Mesenchymal stem cell (in vitro differentiated cells and primary cell): Measurements from ENCODE around the gene FANK1.
"Not testable (repeated sequence)": the region's sequence is repeated elsewhere in the genome, so short reads cannot be mapped to it uniquely, and the experiment has no call there.

Experiments
- DNase-seq: peaks from one replicate; pipeline ENCODE4 v3.0.0-alpha.2; 2013
- H2AFZ ChIP-seq: one replicate; pipeline ENCODE4 v1.6.1; 2013; ENCODE audit warnings: low read depth, mild to moderate bottlenecking, control low read depth, inconsistent platforms, low read length, moderate library complexity
- H2AK5ac ChIP-seq: 2 replicates; pipeline ENCODE4 v1.6.1; 2013; ENCODE audit warnings: low read length, moderate library complexity, mild to moderate bottlenecking, inconsistent platforms; ENCODE audit not compliant: severe bottlenecking
- H2BK120ac ChIP-seq: one replicate; pipeline ENCODE4 v1.6.1; 2013; ENCODE audit warnings: low read depth, mild to moderate bottlenecking, inconsistent platforms, low read length, moderate library complexity
- H2BK12ac ChIP-seq, 2 experiments: one replicate each; pipeline ENCODE4 v1.6.1; 2013; ENCODE audit warnings: inconsistent platforms in 2 of 2, low read length in 2 of 2, mild to moderate bottlenecking in 2 of 2, moderate library complexity in 2 of 2, control low read depth in 1 of 2
- H2BK15ac ChIP-seq: one replicate; pipeline ENCODE4 v1.6.1; 2013; ENCODE audit warnings: mild to moderate bottlenecking, low read depth, inconsistent platforms; ENCODE audit not compliant: poor library complexity, severe bottlenecking
- H2BK5ac ChIP-seq: 2 replicates; pipeline ENCODE4 v1.6.1; 2013; ENCODE audit warnings: low read depth, mild to moderate bottlenecking, low read length, control low read depth, inconsistent platforms; ENCODE audit not compliant: poor library complexity, severe bottlenecking
- H3K14ac ChIP-seq, 2 experiments: one replicate each; pipeline ENCODE4 v1.6.1; 2013; ENCODE audit warnings: inconsistent platforms in 2 of 2, low read length in 2 of 2, control low read depth in 1 of 2, mild to moderate bottlenecking in 1 of 2, moderate library complexity in 1 of 2
- H3K18ac ChIP-seq, 2 experiments: one replicate each; pipeline ENCODE4 v1.6.1; 2013; ENCODE audit warnings: inconsistent platforms in 2 of 2, low read length in 2 of 2, control low read depth in 1 of 2, low read depth in 1 of 2, mild to moderate bottlenecking in 1 of 2
- H3K23ac ChIP-seq, 2 experiments: one replicate each; pipeline ENCODE4 v1.6.1; 2013; ENCODE audit warnings: inconsistent platforms in 2 of 2, low read length in 2 of 2, mild to moderate bottlenecking in 2 of 2, moderate library complexity in 2 of 2, control low read depth in 1 of 2
- H3K27ac ChIP-seq: 2 replicates; pipeline ENCODE4 v1.5.1; 2013; ENCODE audit warnings: mild to moderate bottlenecking, moderate library complexity, low read length, control low read depth, inconsistent platforms; ENCODE audit not compliant: poor library complexity, severe bottlenecking
- H3K27me3 ChIP-seq, 2 experiments: 2 replicates each; pipeline versions ENCODE4 v1.6.1 to v1.7.0; 2013; ENCODE audit warnings: low read length in 2 of 2, mild to moderate bottlenecking in 2 of 2, moderate library complexity in 2 of 2, control low read depth in 1 of 2, inconsistent platforms in 1 of 2; ENCODE audit not compliant: control insufficient read depth in 1 of 2, insufficient read depth in 1 of 2
- H3K36me3 ChIP-seq, 2 experiments: 2 replicates each; pipeline versions ENCODE4 v1.6.1 to v1.7.0; 2013; ENCODE audit warnings: low read length in 2 of 2, control low read depth in 1 of 2, inconsistent platforms in 1 of 2, low read depth in 1 of 2, mild to moderate bottlenecking in 1 of 2; ENCODE audit not compliant: insufficient read depth in 2 of 2, control insufficient read depth in 1 of 2
- H3K4ac ChIP-seq, 2 experiments: one replicate each; pipeline ENCODE4 v1.6.1; 2013; ENCODE audit warnings: inconsistent platforms in 2 of 2, low read length in 2 of 2, mild to moderate bottlenecking in 2 of 2, moderate library complexity in 2 of 2, control low read depth in 1 of 2, low read depth in 1 of 2
- H3K4me1 ChIP-seq: 2 replicates; pipeline ENCODE4 v1.6.1; 2013; ENCODE audit warnings: low read depth, low read length, control low read depth; ENCODE audit not compliant: control insufficient read depth, insufficient read depth
- H3K4me2 ChIP-seq: 2 replicates; pipeline ENCODE4 v1.6.1; 2013; ENCODE audit warnings: low read length, mild to moderate bottlenecking, inconsistent platforms; ENCODE audit not compliant: poor library complexity, severe bottlenecking
- H3K4me3 ChIP-seq, 2 experiments: 2 replicates each; pipeline versions ENCODE4 v1.5.1 to v1.7.0; 2013; ENCODE audit warnings: low read length in 2 of 2, mild to moderate bottlenecking in 2 of 2, control low read depth in 1 of 2, low read depth in 1 of 2; ENCODE audit not compliant: insufficient read depth in 1 of 2
- H3K79me1 ChIP-seq: replicated peaks from 2 replicates; pipeline ENCODE4 v1.6.1; 2013; ENCODE audit warnings: mild to moderate bottlenecking, control low read depth, low read length, inconsistent platforms; ENCODE audit not compliant: poor library complexity, severe bottlenecking
- H3K9ac ChIP-seq: 2 replicates; pipeline ENCODE4 v1.7.0; 2013; ENCODE audit warnings: mild to moderate bottlenecking, low read length, moderate library complexity
- H3K9me3 ChIP-seq: 2 replicates; pipeline ENCODE4 v1.7.0; 2013; ENCODE audit warnings: mild to moderate bottlenecking, low read length; ENCODE audit not compliant: control insufficient read depth
- H4K8ac ChIP-seq: one replicate; pipeline ENCODE4 v1.6.1; 2013; ENCODE audit warnings: inconsistent platforms, mild to moderate bottlenecking, low read length, moderate library complexity
- H4K91ac ChIP-seq: one replicate; pipeline ENCODE4 v1.6.1; 2013; ENCODE audit warnings: mild to moderate bottlenecking, low read length, inconsistent platforms
- WGBS: methylation state at CpG from one replicate; pipeline ENCODE4 v1.1.7; 2013; ENCODE audit warnings: mixed read lengths; 5-methylcytosine and 5-hydroxymethylcytosine counted together

FANK1 gene

DNA sequence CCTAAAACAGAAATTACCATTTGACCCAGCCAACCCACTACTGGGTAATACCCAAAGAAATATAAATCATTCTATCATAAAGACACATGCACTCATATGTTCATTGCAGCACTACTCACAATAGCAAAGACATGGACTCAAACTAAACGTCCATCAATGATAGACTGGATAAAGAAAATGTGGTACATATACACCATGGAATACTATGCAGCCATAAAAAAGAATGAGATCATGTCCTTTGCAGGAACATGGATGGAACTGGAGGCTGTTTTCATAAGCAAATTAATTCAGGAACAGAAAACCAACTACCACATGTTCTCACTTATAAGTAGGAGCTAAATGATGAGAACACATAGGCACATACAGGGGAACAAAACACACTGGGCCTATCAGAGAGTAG, 151.4 kb downstream of the FANK1 start:
- H2BK15ac ChIP-seq, H4K91ac ChIP-seq, H3K27me3 ChIP-seq, H3K4me1 ChIP-seq, H4K8ac ChIP-seq, H3K9ac ChIP-seq, H3K9me3 ChIP-seq, H2BK120ac ChIP-seq, H2AK5ac ChIP-seq, H3K4me2 ChIP-seq, H3K18ac ChIP-seq, H2AFZ ChIP-seq, H2BK5ac ChIP-seq, H2BK12ac ChIP-seq, DNase-seq, H3K27ac ChIP-seq, H3K4ac ChIP-seq, H3K79me1 ChIP-seq, H3K4me3 ChIP-seq, H3K23ac ChIP-seq, H3K14ac ChIP-seq: not testable (repeated sequence)
- peaks cover 23 to 70% of the 10 kb centered on the region in 2 experiments for H3K36me3 ChIP-seq
- WGBS, result no CpG with 5 or more reads among the region's 1 CpG

DNA sequence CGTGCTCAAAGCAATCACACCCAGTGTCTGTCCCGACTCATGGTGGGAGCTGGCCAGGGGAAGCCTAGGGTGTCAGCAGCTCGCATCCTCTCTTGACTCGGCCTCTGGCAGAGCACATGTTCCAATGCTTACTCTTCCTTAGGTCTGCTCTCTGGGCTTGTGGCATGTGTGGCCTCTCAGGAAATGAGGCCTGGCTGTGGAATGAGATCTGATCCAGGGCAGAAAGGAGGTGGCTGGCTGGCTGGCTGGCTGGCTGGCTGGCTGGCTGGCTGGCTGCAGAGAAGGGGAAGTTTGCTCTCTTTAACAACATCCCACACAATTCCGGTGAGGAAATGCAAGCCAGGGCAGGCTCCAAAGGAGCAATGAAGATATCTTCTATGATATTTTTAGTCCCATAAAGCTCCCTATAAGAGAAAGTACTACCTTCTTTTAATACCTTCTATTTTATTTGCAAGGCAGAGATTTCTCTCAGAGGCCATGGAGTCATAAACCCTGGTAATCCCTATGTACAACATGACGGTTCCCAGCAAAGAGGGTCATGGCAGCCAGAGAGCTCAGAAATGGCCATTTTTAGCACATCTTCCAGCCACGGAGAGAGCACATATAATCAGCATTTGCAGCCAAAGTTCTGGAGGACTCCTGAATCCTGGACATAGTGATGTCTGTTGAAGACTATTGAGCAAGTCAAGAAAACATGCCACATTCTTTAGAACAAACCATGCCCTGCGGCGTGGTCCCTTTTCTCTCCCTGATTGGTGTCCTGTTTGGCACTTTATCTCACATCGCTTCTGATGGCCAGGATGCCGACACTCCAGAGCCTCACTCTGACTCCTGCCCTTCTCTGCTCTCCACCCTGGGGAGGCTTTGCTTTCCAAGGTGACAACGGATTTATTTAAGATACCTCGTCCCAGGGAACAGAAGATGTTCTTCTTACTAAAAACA, 153.7 kb downstream of the FANK1 start:
- no peak overlapping the region for H2BK120ac ChIP-seq
- WGBS, result 69% methylated on average over 12 of the region's 13 CpGs
- H3K36me3 ChIP-seq, result peaks cover 14 to 69% of the 10 kb centered on the region in 2 experiments
- peak; percentile 81 for DNase-seq
- no peaks in the 10 kb centered on the region for H3K9me3 ChIP-seq
- peaks cover 3% of the 10 kb centered on the region for H3K4me1 ChIP-seq
- H4K91ac ChIP-seq, result peak overlapping the region; percentile 23
- H3K14ac ChIP-seq, result no peak overlapping the region
- H4K8ac ChIP-seq, result peak overlapping the region; percentile 71
- no peak overlapping the region for H3K23ac ChIP-seq
- H3K79me1 ChIP-seq, result no peaks in the 10 kb centered on the region
- no peak overlapping the region for H3K27ac ChIP-seq
- H2BK5ac ChIP-seq, result no peak overlapping the region
- no peak overlapping the region for H2BK15ac ChIP-seq
- H2AK5ac ChIP-seq, result no peak overlapping the region
- no peak overlapping the region for H3K4me3 ChIP-seq
- H2AFZ ChIP-seq, result no peak overlapping the region
- peak overlapping the region; percentile 38 to 78 for H3K18ac ChIP-seq
- H3K4me2 ChIP-seq, result no peak overlapping the region
- peak overlapping the region; percentile 29 for H3K9ac ChIP-seq
- H3K4ac ChIP-seq, result no peak overlapping the region
- H2BK12ac ChIP-seq, result peak overlapping the region in 1 of 2 experiments; percentile 22
- H3K27me3 ChIP-seq, result no peaks in the 10 kb centered on the region

DNA sequence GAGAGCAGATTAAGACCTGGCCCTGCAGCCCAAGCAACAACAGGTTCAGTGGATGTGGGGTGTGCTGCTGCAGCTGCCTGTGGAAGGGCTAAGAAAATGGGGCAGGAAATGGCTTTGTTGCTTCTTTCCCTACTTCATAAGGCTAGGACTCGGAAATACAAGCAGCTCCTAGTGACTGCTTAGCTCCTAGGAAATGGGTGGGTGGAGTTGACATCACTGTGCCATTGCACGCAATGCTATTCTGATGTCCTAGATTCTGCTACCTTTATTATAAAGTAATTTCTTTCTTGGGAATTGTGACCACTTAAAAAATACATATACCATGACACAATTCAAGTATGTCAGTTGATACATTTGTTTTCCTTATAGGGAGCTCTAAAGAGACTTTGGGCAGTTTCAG, 155.8 kb downstream of the FANK1 start:
- Histone ChIP-seq H3K27me3 (no peaks in the 10 kb centered on the region), H3K4me1 (peaks cover 3% of the 10 kb centered on the region), H4K91ac (no peak overlapping the region), H2AK5ac (no peak overlapping the region), H3K9ac (no peak overlapping the region), H4K8ac (no peak overlapping the region), H2AFZ (no peak overlapping the region), H3K4me2 (no peak overlapping the region), H3K23ac (no peak overlapping the region), H2BK5ac (no peak overlapping the region), H3K79me1 (no peaks in the 10 kb centered on the region), H3K14ac (no peak overlapping the region), H3K4ac (no peak overlapping the region), H3K27ac (no peak overlapping the region), H2BK15ac (no peak overlapping the region), H3K36me3 (peaks cover 13 to 66% of the 10 kb centered on the region in 2 experiments), H2BK120ac (no peak overlapping the region), H2BK12ac (peak overlapping the region in 1 of 2 experiments; percentile 7), H3K4me3 (no peak overlapping the region), H3K9me3 (no peaks in the 10 kb centered on the region), H3K18ac (peak overlapping the region in 1 of 2 experiments; percentile 1)
- DNase-seq, result no peak
- WGBS, result 83% methylated on average over 1 of the region's 2 CpGs

DNA sequence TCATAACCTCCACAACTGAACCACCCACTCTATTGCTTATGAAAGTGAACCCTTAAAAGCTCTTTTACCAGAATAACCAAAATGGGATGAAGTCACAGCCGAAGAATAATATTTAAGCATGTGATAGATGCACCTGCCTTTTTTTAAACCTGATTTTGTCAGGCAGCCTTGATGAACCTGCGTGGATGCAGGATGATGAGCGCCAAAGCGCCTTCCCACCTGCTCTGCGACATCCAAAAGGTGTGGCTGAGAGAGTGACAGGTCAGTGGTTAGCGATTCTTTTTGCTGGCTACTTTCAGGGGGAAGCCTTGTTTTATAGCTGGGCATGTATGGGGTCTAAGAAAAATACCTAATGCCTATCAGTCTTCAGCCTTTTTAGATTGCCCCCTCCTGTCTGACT, 157.8 kb downstream of the FANK1 start:
- H3K9me3 ChIP-seq, result no peaks in the 10 kb centered on the region
- no peak overlapping the region for H3K4me3 ChIP-seq
- no peak for DNase-seq
- no peak overlapping the region for H2BK120ac ChIP-seq
- H4K91ac ChIP-seq, result no peak overlapping the region
- no peak overlapping the region for H2AFZ ChIP-seq
- no peak overlapping the region for H3K9ac ChIP-seq
- WGBS, result 98% methylated on average over 6 of the region's 6 CpGs
- no peak overlapping the region for H2BK5ac ChIP-seq
- peaks cover 18 to 61% of the 10 kb centered on the region in 2 experiments for H3K36me3 ChIP-seq
- peaks cover 12% of the 10 kb centered on the region for H3K4me1 ChIP-seq
- H3K4me2 ChIP-seq, result no peak overlapping the region
- H4K8ac ChIP-seq, result no peak overlapping the region
- no peak overlapping the region for H3K18ac ChIP-seq
- no peak overlapping the region for H2BK15ac ChIP-seq
- H2AK5ac ChIP-seq, result no peak overlapping the region
- no peak overlapping the region for H3K27ac ChIP-seq
- H3K4ac ChIP-seq, result no peak overlapping the region
- H2BK12ac ChIP-seq, result peak overlapping the region in 1 of 2 experiments; percentile 38
- H3K23ac ChIP-seq, result no peak overlapping the region
- no peaks in the 10 kb centered on the region for H3K27me3 ChIP-seq
- no peak overlapping the region for H3K14ac ChIP-seq
- peaks cover 2% of the 10 kb centered on the region for H3K79me1 ChIP-seq
